Ishikawa (cell line): ENCODE data around the gene PLXNA4.

Experiments
- CREB1 ChIP-seq: IDR thresholded peaks from 2 replicates; pipeline ENCODE4 v1.6.1; 2012; ENCODE audit warnings: low read depth
- EP300 ChIP-seq: IDR thresholded peaks from 2 replicates; pipeline ENCODE4 v1.6.1; 2012; ENCODE audit warnings: borderline replicate concordance
- MAX ChIP-seq: IDR thresholded peaks from 2 replicates; pipeline ENCODE4 v1.6.1; 2012
- TCF12 ChIP-seq: IDR thresholded peaks from 2 replicates; pipeline ENCODE4 v1.6.1; 2012; ENCODE audit warnings: low read depth
- YY1 ChIP-seq: IDR thresholded peaks from 2 replicates; pipeline ENCODE4 v1.6.1; 2012; ENCODE audit warnings: low read depth
- TF ChIP-seq, protein P1 (sequence below): IDR thresholded peaks from 2 replicates; pipeline ENCODE4 v1.6.1; 2012; ENCODE audit warnings: low read depth, mild to moderate bottlenecking

GRCh38 chr7:132402096-132402495 is 174.2 kb downstream of the PLXNA4 start:
- TF ChIP-seq, protein P1, sequence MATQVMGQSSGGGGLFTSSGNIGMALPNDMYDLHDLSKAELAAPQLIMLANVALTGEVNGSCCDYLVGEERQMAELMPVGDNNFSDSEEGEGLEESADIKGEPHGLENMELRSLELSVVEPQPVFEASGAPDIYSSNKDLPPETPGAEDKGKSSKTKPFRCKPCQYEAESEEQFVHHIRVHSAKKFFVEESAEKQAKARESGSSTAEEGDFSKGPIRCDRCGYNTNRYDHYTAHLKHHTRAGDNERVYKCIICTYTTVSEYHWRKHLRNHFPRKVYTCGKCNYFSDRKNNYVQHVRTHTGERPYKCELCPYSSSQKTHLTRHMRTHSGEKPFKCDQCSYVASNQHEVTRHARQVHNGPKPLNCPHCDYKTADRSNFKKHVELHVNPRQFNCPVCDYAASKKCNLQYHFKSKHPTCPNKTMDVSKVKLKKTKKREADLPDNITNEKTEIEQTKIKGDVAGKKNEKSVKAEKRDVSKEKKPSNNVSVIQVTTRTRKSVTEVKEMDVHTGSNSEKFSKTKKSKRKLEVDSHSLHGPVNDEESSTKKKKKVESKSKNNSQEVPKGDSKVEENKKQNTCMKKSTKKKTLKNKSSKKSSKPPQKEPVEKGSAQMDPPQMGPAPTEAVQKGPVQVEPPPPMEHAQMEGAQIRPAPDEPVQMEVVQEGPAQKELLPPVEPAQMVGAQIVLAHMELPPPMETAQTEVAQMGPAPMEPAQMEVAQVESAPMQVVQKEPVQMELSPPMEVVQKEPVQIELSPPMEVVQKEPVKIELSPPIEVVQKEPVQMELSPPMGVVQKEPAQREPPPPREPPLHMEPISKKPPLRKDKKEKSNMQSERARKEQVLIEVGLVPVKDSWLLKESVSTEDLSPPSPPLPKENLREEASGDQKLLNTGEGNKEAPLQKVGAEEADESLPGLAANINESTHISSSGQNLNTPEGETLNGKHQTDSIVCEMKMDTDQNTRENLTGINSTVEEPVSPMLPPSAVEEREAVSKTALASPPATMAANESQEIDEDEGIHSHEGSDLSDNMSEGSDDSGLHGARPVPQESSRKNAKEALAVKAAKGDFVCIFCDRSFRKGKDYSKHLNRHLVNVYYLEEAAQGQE = no peak
- TF ChIP-seq MAX (no peak), EP300 (no peak), CREB1 (no peak), YY1 (no peak), TCF12 (no peak)
